Esophagus squamous epithelium (tissue), 4 donors: ENCODE data around the gene APPBP2.

Experiments used
- POLR2A ChIP-seq, 4 donors: fragments of 450-650 bp; IDR thresholded peaks; one replicate each; pipeline ENCODE4 v1.6.1; 2017; ENCODE audit warnings: antibody characterized with exemption in 4 of 4, mild to moderate bottlenecking in 4 of 4, moderate library complexity in 3 of 4
- TF ChIP-seq, protein P1 (sequence below), 6 experiments: fragments of 450-650 bp in 4 of 6; fragments of 200-600 bp in 2 of 6; sonication (generic) in 2 of 6; IDR thresholded peaks; one replicate each; pipeline ENCODE4 v1.5.1; 2016 to 2019; ENCODE audit warnings: antibody characterized with exemption in 6 of 6, mild to moderate bottlenecking in 4 of 6, moderate library complexity in 4 of 6

DNA sequence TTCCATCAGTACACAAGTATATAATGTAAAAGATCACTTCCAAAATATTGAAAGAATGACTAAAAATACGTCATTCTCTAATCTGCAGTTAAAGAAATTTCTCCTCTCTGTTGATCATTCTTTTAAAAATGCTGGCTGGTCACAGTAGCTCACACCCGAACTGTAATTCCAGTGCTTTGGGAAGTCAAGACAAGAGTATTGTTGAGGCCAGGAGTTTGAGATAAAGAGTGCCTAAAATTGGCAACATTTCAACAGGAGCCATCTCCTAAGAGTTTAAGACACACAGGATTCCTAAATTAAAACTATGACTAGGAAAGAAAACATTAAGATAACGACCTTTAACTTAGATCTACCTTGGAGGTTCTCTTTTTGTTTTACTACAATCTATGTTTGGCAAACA lies 129.6 kb downstream of the APPBP2 start:
- TF ChIP-seq, protein P1, sequence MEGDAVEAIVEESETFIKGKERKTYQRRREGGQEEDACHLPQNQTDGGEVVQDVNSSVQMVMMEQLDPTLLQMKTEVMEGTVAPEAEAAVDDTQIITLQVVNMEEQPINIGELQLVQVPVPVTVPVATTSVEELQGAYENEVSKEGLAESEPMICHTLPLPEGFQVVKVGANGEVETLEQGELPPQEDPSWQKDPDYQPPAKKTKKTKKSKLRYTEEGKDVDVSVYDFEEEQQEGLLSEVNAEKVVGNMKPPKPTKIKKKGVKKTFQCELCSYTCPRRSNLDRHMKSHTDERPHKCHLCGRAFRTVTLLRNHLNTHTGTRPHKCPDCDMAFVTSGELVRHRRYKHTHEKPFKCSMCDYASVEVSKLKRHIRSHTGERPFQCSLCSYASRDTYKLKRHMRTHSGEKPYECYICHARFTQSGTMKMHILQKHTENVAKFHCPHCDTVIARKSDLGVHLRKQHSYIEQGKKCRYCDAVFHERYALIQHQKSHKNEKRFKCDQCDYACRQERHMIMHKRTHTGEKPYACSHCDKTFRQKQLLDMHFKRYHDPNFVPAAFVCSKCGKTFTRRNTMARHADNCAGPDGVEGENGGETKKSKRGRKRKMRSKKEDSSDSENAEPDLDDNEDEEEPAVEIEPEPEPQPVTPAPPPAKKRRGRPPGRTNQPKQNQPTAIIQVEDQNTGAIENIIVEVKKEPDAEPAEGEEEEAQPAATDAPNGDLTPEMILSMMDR (IDR thresholded peaks at IDR 0.05): no peak
- no peak for TF ChIP-seq POLR2A (IDR thresholded peaks at IDR 0.05)
